GM18858 (cell line): ENCODE data around the gene CAV3.

Experiments
- ATAC-seq: cut with Tn5 transposase; IDR thresholded peaks from one replicate; pipeline ENCODE4 v1.9.1; 2021; ENCODE audit not compliant: unreplicated experiment

Gene CAV3

DNA sequence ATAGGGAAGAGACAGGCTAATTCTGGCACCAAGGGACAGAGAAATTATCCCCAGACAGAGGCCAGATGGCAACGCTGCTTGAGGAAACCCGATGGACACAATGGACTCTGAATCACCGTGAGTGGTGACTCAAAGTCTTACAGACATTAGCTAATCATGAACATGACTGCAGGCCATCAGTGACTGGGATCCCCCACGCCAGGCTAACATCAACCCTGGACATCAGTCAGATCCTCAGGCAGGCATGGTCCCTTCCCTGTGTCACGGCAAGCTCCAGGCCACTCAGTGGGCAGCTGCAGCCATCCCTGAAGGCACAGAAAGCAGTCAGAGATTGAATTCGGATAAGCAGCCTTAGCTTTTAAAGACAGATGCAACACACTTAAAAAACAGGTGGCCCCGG is 59.6 kb downstream of the CAV3 start:
- no peak for ATAC-seq

DNA sequence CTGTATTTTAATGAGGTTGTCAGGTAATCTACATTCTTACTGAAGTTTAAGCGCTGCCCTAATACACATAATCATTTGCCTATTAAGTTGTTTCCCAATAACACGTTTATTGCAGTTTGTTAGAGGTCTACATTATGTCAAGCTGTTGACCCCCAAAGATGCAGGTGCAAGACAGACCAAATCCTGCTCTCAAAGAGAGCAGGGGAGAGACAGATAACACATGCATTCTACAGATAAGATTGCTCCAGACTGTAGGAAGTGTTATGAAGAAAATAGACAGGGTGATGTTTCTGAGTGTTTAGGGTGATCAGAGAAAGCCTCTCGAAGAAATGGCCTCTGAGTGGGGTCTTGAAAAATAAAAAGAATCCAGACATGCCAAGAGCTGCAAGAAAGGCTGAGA is 60.6 kb downstream of the CAV3 start:
- no peak for ATAC-seq
